Right cardiac atrium (tissue), 5 donors: ENCODE results near the gene BNIP3. TPM values are rescaled to one million over a fixed set of nuclear protein-coding genes. Genes with fewer than 3 reads are reported as not detected.
A peak's percentile ranks its signal among the peaks of the same experiment; 100 is the strongest.

Source experiments
- ATAC-seq, 2 donors: fragments of 200-7000 bp; cut with Tn5 transposase; one replicate each; pipeline versions ENCODE4 v1.8.0 to v1.9.1; 2020; ENCODE audit warnings: moderate library complexity in 2 of 2, mild to moderate bottlenecking in 1 of 2
- DNase-seq, 3 donors: peaks; one replicate each; pipeline ENCODE4 v3.0.0-alpha.2; 2020
- H3K27ac ChIP-seq: one replicate; pipeline ENCODE4 v1.5.1; 2013; ENCODE audit warnings: mild to moderate bottlenecking, low read length, control low read depth, moderate library complexity
- H3K27me3 ChIP-seq: one replicate; pipeline ENCODE4 v1.6.1; 2013; ENCODE audit not compliant: control insufficient read depth, insufficient read depth
- H3K4me1 ChIP-seq: one replicate; pipeline ENCODE4 v1.6.1; 2013; ENCODE audit warnings: low read length; ENCODE audit not compliant: control insufficient read depth, insufficient read depth
- H3K4me3 ChIP-seq: one replicate; pipeline ENCODE4 v1.5.1; 2013; ENCODE audit warnings: low read length, control low read depth
- H3K9me3 ChIP-seq: one replicate; pipeline ENCODE4 v1.6.1; 2013; ENCODE audit warnings: low read length; ENCODE audit not compliant: control insufficient read depth
- WGBS: extraction: QIAGEN DNeasy Blood & Tissue Kit; methylation state at CpG from one replicate; pipeline ENCODE4 v1.1.7; 2013; 5-methylcytosine and 5-hydroxymethylcytosine counted together
- intact Hi-C, 4 donors: fragments of 100-400 bp; cut with DNase I; formaldehyde crosslinking; loops; one replicate each; pipeline versions ENCODE4 v1.11.0 to v1.14.0; 2022 to 2023
- polyA plus RNA-seq: library from polyadenylated mRNA; stranded (reverse); fragments of 200-250 nt; gene quantifications from one replicate; pipeline ENCODE4 v1.2.3, GENCODE V29; 2013
- total RNA-seq, 4 donors: library from RNA; stranded (reverse); fragmentation: NEBNext Ultra II Directional; extraction: Animal tissue kit (Norgen Biotek cat#: 25700); gene quantifications; one replicate each; pipeline ENCODE4 v1.2.1, GENCODE V29; 2021
- donor health status: healthy with polysubstance abuse.
- donor health status: DM: no; HTN: yes; CAD: no.
- donor health status: DM: no; HTN: no; CAD: no.
- donor health status: DM: no; HTN: yes; CAD: no; lungs with severe emphysema.
- donor health status: DM: yes; HTN: yes; CAD: no.

BNIP3 gene
- total and polyA plus RNA-seq, 5 donors, result 64.8 to 114 (median 86.1) TPM

DNA sequence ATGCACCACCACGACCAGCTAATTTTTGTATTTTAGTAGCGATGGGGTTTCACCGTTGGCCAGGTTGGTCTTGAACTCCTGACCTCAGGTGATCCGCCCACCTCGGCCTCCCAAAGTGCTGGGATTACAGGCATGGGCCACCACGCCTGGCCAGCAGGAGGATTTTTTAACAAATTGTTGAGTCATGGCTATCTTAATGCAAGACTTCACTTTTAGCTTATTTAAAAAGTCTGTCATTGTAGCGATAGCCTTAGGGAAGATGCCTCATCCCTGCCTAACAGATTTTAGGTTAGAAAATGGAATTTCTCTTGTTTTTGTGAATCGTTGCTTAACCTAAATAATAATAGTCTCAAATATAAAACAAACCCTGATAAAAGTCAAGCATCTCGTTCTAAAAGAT, 45.4 kb downstream of the BNIP3 start:
- intact Hi-C loops, result no loop called here
- Histone ChIP-seq H3K27me3 (no peaks in the 10 kb centered on the region), H3K4me1 (peaks cover 4% of the 10 kb centered on the region), H3K9me3 (no peaks in the 10 kb centered on the region), H3K4me3 (no peak overlapping the region), H3K27ac (no peak overlapping the region)
- 85% methylated on average over 9 of the region's 9 CpGs for WGBS
- DNase-seq, result no peak
- ATAC-seq, result no peak

DNA sequence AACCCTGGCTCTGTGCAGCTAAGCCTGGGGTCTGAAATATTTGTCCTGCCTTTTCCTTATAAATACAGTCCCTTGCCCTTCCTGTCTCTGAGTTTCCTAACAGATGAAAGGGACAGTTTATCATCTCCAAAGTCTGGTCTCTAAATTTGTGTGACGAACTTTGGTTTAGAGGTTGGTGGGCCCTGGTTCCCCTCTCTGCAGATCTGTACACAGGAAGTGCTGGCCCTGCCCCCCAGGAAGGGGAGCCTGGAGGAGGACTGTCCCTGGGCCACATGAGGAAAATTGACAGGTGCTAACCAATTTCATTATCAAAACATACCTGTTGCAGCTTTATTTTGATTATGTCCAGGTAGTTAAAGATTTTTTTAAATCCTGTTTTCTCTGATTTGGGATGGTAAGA, 46.5 kb downstream of the BNIP3 start:
- H3K4me3 ChIP-seq, result no peak overlapping the region
- DNase-seq (no peak), ATAC-seq (no peak)
- WGBS, result 33% methylated on average over 1 of the region's 1 CpG
- intact Hi-C loops, result no loop called here
- no peak overlapping the region for H3K27ac ChIP-seq
- H3K27me3 ChIP-seq, result no peaks in the 10 kb centered on the region
- no peaks in the 10 kb centered on the region for H3K9me3 ChIP-seq
- peaks cover 11% of the 10 kb centered on the region for H3K4me1 ChIP-seq

DNA sequence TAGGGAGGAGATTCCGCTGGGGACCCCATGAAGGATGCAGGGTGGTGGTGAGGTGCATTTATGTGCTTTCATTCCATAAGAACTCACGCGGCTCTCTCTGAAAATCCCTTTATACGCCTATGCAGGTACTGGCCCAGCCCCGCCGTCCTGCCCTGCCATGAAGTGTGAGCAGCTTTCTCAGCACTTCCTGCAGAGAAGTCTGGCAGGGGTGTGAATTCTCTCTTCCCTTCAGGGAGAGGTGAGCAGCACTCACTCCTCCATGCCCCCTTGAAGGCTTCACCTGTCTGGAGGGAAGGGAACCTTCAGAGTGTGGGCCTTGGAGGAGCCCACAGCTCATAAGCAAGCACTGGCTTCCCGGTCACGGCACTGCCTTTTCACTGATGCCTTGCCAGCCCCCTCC, 47.0 kb downstream of the BNIP3 start:
- no peaks in the 10 kb centered on the region for H3K27me3 ChIP-seq
- intact Hi-C loops, result no loop called here
- DNase-seq (no peak), ATAC-seq (no peak)
- H3K9me3 ChIP-seq, result no peaks in the 10 kb centered on the region
- no peak overlapping the region for H3K4me3 ChIP-seq
- 73% methylated on average over 8 of the region's 8 CpGs for WGBS
- H3K27ac ChIP-seq, result no peak overlapping the region
- H3K4me1 ChIP-seq, result peaks cover 14% of the 10 kb centered on the region

DNA sequence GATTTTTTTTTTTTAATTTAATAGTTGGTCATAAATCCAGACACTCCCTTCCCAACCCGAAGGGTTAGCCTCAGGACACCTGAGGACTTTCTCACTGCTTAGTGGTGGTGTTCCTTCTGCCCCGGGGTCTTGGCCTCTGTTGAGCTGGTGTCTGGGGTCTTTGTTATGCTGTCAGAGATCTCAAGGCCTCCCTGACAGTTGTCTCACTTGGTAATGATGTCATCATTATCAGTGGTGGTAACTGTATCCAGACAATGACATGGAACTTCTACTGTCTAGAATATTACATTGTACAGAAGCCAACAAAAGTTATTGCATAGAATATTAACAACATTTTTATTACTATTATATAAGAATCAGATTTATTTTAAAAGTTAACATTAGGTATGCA, 48.0 kb downstream of the BNIP3 start:
- ATAC-seq (no peak), DNase-seq (no peak)
- Histone ChIP-seq H3K4me1 (peaks cover 22% of the 10 kb centered on the region), H3K27me3 (no peaks in the 10 kb centered on the region), H3K4me3 (no peak overlapping the region), H3K27ac (no peak overlapping the region), H3K9me3 (no peaks in the 10 kb centered on the region)
- intact Hi-C loops, result no loop called here
- WGBS, result 96% methylated on average over 2 of the region's 2 CpGs

DNA sequence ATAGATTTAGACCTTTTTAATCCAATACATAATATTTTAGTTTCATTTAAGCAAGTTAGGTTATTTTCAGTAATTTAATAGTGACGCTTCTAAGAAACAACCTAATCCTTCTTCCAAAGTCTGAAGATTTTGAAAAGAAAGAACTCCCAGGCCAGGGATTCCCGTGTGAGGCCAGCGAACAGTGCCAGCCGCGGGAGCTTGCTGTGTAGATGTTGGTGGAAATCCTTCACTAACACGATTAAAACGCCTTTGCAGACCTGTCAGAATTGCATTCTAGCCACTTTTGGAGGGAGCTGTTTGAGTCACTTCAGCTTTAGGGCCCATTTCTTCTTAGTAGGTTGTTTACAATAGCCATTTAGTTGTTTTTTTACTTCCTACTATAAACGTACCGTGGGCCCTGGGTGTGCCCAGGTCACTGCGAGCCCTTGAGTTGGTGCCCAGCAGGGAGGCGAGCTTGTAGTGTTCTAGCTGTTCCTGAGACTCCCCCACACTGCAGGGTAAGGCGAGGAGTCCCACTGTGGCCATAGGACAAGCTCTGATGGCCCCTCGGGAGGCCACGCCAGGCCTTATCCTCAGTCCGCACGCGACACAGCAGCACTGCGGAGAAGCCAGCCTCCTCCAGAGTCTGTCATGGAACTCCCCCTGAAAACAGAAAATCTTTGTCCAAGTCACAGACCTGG, 48.6 kb downstream of the BNIP3 start:
- intact Hi-C loops, result no loop called here
- WGBS, result 86% methylated on average over 18 of the region's 18 CpGs
- Histone ChIP-seq H3K4me3 (no peak overlapping the region), H3K27ac (no peak overlapping the region), H3K4me1 (peaks cover 24% of the 10 kb centered on the region), H3K9me3 (no peaks in the 10 kb centered on the region), H3K27me3 (no peaks in the 10 kb centered on the region)
- ATAC-seq (no peak), DNase-seq (no peak)

DNA sequence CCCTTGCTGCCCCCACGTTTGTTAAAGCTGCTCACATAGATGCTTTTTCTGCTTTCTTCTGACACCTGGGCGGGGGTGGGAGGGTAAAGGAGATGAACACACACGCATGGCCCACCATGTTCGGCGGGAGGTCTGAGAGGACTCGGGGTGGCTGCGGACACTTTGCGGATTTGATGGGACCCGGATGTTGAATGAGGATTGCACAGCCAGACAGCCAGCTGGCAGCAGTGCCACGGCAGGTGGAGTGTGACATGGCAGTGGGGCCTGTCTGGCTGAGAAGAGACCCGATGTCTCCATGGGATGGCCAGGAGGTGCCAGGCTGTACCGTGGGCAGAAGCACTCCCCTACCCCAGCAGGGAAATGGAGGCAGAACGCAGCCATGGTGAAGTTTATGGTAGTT, 49.7 kb downstream of the BNIP3 start:
- peak overlapping the region; percentile 25 for H3K27ac ChIP-seq
- peaks cover 29% of the 10 kb centered on the region for H3K4me1 ChIP-seq
- no peak for ATAC-seq
- H3K9me3 ChIP-seq, result no peaks in the 10 kb centered on the region
- 81% methylated on average over 13 of the region's 13 CpGs for WGBS
- no peaks in the 10 kb centered on the region for H3K27me3 ChIP-seq
- no peak overlapping the region for H3K4me3 ChIP-seq
- no peak for DNase-seq
- intact Hi-C loops, result no loop called here

DNA sequence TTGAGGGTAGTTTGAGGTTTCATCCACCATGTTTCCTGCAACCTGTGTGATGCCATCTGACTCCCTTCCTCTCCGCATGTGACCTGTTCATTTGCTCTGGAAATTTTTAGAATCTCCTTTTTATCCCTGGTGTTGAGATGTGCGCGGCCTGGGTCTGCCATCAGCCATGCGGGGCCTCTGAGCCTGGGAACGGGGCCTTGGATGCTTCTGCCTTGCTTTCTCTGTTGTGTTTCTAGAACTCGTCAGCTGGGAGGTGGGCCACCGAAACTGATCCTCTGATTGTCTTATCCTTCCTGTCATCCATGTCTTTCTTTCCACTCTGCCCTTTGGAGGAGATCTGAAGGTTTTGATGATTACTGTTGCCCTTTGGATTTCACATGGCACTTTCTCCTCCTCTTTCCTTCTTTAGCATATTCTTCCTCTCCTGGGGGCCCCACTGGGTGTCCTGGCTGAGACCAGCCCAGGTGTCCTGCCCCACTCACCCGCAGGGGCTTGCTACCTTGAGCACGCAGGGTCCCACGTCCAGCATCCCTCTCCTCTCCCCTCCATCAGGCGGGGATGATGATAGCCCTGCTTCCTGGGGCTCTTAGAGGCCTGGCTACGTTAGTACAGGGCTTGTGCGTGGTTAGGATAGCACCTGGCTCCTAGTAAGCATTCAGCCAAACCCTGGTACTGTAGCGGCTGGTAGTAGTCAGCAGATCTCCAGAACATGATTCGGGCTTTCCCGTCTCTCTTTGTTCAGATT, 51.0 kb downstream of the BNIP3 start:
- Histone ChIP-seq H3K27me3 (no peaks in the 10 kb centered on the region), H3K27ac (no peak overlapping the region), H3K4me3 (no peak overlapping the region), H3K9me3 (no peaks in the 10 kb centered on the region), H3K4me1 (peaks cover 32% of the 10 kb centered on the region)
- ATAC-seq (no peak), DNase-seq (no peak)
- 90% methylated on average over 16 of the region's 16 CpGs for WGBS
- intact Hi-C loops, result no loop called here

DNA sequence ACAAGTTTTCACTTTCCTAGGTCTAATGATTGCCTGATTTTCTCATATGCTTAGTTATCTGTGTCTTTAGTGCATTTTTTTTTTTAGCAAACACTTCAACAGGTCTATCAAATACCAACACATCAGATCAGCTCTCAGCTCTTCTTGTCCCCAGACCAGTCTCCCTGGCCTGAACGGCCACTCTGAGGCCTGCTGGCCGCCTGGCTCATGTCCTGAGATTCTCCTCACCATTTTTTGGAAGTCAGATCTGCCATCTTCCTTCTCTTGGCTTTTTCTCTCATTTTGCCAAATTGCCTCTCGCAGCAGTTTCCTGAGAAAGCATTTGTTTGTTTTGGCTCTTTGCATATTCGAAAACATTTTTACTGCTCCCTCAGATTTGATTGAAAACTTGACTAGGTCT, 51.6 kb downstream of the BNIP3 start:
- no peak for ATAC-seq
- H3K27me3 ChIP-seq, result no peaks in the 10 kb centered on the region
- H3K9me3 ChIP-seq, result no peaks in the 10 kb centered on the region
- H3K4me1 ChIP-seq, result peaks cover 32% of the 10 kb centered on the region
- WGBS, result 48% methylated on average over 4 of the region's 4 CpGs
- H3K4me3 ChIP-seq, result no peak overlapping the region
- no peak overlapping the region for H3K27ac ChIP-seq
- no peak for DNase-seq
- intact Hi-C loops, result no loop called here

DNA sequence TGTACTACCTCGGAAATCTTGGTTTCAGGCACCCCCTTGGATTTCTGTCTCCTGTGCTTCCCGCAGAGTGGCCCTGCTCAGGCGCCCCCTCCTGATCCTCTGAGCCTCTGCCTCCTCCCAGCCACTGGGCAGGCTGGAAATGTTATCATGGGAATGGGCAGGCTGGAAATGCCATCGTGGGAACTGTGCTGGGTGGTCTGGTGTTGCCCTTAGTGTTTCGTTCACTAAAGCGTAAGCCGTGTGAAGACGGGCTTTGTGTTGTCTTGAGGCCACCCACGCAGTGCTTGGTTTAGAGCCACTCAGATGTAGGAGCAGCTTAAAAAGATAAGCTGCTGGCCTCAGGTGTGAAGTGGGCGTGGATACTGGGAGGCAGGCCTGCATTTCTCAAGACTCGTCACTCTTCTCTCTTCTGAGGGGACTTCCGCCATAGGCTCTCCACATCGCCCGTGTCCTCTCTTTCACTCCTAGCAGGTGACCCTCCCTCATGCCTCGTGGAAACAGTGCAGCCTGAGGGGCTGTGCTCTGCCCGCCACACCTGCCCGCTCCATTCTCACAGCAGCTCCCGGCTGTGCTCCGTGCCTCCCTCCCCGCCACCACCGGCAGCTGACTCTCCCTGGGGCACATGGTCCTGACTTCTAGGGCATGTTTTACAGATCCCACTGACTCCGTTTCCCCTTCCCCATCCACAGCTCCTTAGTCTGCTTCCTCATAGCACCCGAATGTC, 52.4 kb downstream of the BNIP3 start:
- no peak for DNase-seq
- ATAC-seq, result peak in 1 of 2 donors; percentile 11
- intact Hi-C loops, result no loop called here
- Histone ChIP-seq H3K27me3 (no peaks in the 10 kb centered on the region), H3K27ac (no peak overlapping the region), H3K4me1 (peaks cover 32% of the 10 kb centered on the region), H3K4me3 (no peak overlapping the region), H3K9me3 (no peaks in the 10 kb centered on the region)
- WGBS, result 81% methylated on average over 23 of the region's 23 CpGs

DNA sequence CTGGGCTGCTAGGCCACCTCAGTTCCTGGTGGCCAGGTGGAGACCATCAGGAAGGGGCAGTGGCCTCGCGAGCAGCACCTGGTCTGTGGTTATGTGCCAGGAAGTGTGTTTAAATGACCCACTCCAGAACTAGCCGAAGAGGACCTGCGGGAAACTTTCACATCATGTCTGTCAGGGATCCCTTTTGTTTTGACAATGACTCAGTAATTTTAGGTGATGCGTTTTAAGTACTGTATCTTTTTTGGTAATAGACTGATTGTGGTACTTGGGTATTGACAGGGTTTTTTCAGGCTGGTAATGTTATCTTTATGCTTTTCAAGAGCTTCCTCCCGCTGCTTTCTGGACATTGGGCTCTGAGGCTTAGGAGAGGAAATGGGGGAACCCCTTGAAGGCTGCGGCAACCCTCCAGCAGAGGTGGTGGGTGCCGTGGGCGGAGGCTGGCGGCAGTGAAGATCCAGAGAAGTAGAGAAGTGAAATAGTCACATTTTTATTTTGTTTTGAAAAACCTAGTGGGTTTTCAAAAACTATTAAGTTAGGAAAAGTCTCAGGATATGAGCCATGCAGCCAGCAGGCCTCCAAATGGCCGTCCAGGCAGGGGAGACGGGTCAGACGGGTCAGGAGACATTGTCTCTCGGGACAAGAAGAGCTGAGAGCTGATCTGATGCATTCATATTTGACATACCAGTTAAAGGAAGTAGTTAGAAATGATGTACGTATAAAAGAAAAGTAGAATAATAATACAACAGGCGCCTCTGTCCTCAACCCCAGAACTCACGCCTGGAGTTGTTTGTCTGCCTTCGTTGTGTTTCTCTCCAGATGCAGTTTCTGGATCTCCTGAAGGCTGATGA, 53.3 kb downstream of the BNIP3 start:
- WGBS, result 47% methylated on average over 18 of the region's 18 CpGs
- Histone ChIP-seq H3K4me3 (no peak overlapping the region), H3K27ac (no peak overlapping the region), H3K9me3 (no peaks in the 10 kb centered on the region), H3K4me1 (peaks cover 32% of the 10 kb centered on the region), H3K27me3 (no peaks in the 10 kb centered on the region)
- intact Hi-C loops, result no loop called here
- ATAC-seq (no peak), DNase-seq (no peak)
